Measurements from ENCODE around the gene GPD1. TPM values are rescaled to one million over a fixed set of nuclear protein-coding genes. Genes with fewer than 3 reads are reported as not detected.
A peak's percentile ranks its signal among the peaks of the same experiment; 100 is the strongest.

GPD1 gene
- total and polyA plus RNA-seq, 9 of the 15 experiments (the other 6 are each of a cell fraction or from before 2014, with no cell fraction given): 0.13 to 1.00 (median 0.55) TPM

DNA sequence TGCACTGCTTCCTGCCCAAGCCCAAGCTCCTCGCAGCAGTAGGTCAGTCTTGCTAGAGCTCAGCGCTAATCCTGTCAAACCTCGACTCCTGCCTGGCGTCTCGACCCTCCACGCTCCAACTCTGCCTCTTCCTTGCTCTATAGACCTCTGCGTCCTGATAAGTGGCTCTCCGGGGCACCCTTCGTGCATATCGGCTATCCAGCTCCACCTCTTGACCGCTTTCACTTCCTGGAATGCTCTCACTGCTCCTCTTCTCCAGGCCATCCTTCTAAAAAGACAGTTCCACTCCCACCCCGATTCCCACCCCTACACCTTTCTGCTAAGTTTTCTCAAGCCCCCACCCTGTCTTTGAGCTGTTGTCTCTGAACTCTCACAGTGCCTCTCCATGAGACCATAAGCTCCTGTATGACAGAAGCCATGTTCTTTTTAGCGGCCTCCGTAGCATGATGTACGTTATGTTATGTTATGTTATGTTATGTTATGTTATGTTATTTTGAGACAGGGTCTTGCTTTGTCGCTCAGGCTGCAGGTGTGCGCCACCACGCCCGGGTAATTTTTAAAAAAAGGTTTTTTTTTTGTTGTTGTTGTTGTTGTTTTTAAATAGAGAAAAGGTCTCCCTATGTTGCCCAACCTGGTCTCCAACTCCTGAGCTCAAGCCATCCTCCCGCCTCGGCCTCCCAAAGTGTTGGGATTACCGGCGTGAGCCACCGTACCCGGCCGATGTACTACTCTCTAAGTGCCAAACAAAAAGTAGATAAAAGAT lies 8.8 kb downstream of the GPD1 start (continued):
- TF ChIP-seq ZNF589 (CRISPR knock-in tag; IDR thresholded peaks at IDR 0.05; ENCODE audit: low read depth): no peak
- TF ChIP-seq ZNF146 (CRISPR knock-in tag; IDR thresholded peaks at IDR 0.05; ENCODE audit: unreplicated experiment): no peak
- no peak for TF ChIP-seq DDX20 (tag; IDR thresholded peaks at IDR 0.05; ENCODE audit: low read depth)
- TF ChIP-seq, protein P1, sequence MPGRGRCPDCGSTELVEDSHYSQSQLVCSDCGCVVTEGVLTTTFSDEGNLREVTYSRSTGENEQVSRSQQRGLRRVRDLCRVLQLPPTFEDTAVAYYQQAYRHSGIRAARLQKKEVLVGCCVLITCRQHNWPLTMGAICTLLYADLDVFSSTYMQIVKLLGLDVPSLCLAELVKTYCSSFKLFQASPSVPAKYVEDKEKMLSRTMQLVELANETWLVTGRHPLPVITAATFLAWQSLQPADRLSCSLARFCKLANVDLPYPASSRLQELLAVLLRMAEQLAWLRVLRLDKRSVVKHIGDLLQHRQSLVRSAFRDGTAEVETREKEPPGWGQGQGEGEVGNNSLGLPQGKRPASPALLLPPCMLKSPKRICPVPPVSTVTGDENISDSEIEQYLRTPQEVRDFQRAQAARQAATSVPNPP (IDR thresholded peaks at IDR 0.05; ENCODE audit: borderline replicate concordance, insufficient read depth, insufficient read length): no peak
- TF ChIP-seq PHF8 (IDR thresholded peaks at IDR 0.05; ENCODE audit: borderline replicate concordance, low read length): peak; percentile 47; the same call in 1 of the 2 replicates
- no peak for TF ChIP-seq HEY1 (CRISPR knock-in tag; IDR thresholded peaks at IDR 0.05; ENCODE audit: borderline replicate concordance)
- TF ChIP-seq ZNF140 (CRISPR knock-in tag; IDR thresholded peaks at IDR 0.05): no peak
- TF ChIP-seq SP2 (IDR thresholded peaks at IDR 0.05; ENCODE audit: extremely low read depth, low read depth, low read length, poor library complexity, severe bottlenecking): no peak
- TF ChIP-seq ZNF175 (CRISPR knock-in tag; IDR thresholded peaks at IDR 0.05; ENCODE audit: low read depth): no peak
- no peak for TF ChIP-seq SRF (CRISPR knock-in tag; IDR thresholded peaks at IDR 0.05)
- TF ChIP-seq ZNF280A (IDR thresholded peaks at IDR 0.05; ENCODE audit: low read depth, partially characterized antibody): no peak
- TF ChIP-seq SMARCE1 (IDR thresholded peaks at IDR 0.05): no peak; the same call in 1 of the 2 replicates
- no peak for TF ChIP-seq TSHZ1 (CRISPR knock-in tag; IDR thresholded peaks at IDR 0.05)
- TF ChIP-seq E2F4 (CRISPR knock-in tag; IDR thresholded peaks at IDR 0.05; ENCODE audit: low read depth): no peak; the same call in 1 of the 2 replicates
- TF ChIP-seq NFIX (CRISPR knock-in tag; IDR thresholded peaks at IDR 0.05; ENCODE audit: low read depth): no peak
- TF ChIP-seq, protein P2, sequence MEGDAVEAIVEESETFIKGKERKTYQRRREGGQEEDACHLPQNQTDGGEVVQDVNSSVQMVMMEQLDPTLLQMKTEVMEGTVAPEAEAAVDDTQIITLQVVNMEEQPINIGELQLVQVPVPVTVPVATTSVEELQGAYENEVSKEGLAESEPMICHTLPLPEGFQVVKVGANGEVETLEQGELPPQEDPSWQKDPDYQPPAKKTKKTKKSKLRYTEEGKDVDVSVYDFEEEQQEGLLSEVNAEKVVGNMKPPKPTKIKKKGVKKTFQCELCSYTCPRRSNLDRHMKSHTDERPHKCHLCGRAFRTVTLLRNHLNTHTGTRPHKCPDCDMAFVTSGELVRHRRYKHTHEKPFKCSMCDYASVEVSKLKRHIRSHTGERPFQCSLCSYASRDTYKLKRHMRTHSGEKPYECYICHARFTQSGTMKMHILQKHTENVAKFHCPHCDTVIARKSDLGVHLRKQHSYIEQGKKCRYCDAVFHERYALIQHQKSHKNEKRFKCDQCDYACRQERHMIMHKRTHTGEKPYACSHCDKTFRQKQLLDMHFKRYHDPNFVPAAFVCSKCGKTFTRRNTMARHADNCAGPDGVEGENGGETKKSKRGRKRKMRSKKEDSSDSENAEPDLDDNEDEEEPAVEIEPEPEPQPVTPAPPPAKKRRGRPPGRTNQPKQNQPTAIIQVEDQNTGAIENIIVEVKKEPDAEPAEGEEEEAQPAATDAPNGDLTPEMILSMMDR (IDR thresholded peaks at IDR 0.05 in 2 of 3, conservative IDR thresholded peaks at IDR 0.05 in 1 of 3; ENCODE audit: insufficient read depth in 2 of 3, low read depth in 1 of 3, low read length in 3 of 3): peak in 1 of 3 experiments; percentile 22; a peak in 2 of 6 replicates
